SJCRH30 (cell line): Measurements from ENCODE around the gene AGPAT2. TPM values are rescaled to one million over a fixed set of nuclear protein-coding genes. Genes with fewer than 3 reads are reported as not detected.

Source experiments
- DNase-seq, 2 experiments: peaks; one replicate each; pipeline ENCODE4 v3.0.0-alpha.2; 2015 to 2020
- H3K27ac ChIP-seq: fragments of 250-450 bp; sonication (Bioruptor Pico); 2 replicates; pipeline ENCODE4 v1.5.1; 2020; ENCODE audit warnings: mild to moderate bottlenecking, moderate library complexity
- H3K27me3 ChIP-seq: fragments of 250-450 bp; sonication (Bioruptor Pico); 2 replicates; pipeline ENCODE4 v1.5.1; 2020; ENCODE audit warnings: mild to moderate bottlenecking, moderate library complexity
- H3K36me3 ChIP-seq: fragments of 250-450 bp; sonication (Bioruptor Pico); 2 replicates; pipeline ENCODE4 v1.5.1; 2020; ENCODE audit warnings: mild to moderate bottlenecking, moderate library complexity
- H3K4me1 ChIP-seq: fragments of 250-450 bp; sonication (Bioruptor Pico); 2 replicates; pipeline ENCODE4 v1.5.1; 2020; ENCODE audit warnings: mild to moderate bottlenecking, moderate library complexity
- H3K4me3 ChIP-seq: fragments of 250-450 bp; sonication (Bioruptor Pico); 2 replicates; pipeline ENCODE4 v1.5.1; 2020; ENCODE audit warnings: mild to moderate bottlenecking, moderate library complexity
- H3K9me3 ChIP-seq: fragments of 250-450 bp; sonication (Bioruptor Pico); replicated peaks from 2 replicates; pipeline ENCODE4 v1.5.1; 2020; ENCODE audit warnings: mild to moderate bottlenecking, moderate library complexity
- total RNA-seq: library from RNA; depleted of rRNA; stranded (reverse); fragments of >200 nt; shearing (Covaris generic); gene quantifications from 2 replicates; pipeline ENCODE4 v1.2.3, GENCODE V29; 2014

AGPAT2 gene
- total RNA-seq, 1 experiment from 2014 or later: 11.8 TPM

DNA sequence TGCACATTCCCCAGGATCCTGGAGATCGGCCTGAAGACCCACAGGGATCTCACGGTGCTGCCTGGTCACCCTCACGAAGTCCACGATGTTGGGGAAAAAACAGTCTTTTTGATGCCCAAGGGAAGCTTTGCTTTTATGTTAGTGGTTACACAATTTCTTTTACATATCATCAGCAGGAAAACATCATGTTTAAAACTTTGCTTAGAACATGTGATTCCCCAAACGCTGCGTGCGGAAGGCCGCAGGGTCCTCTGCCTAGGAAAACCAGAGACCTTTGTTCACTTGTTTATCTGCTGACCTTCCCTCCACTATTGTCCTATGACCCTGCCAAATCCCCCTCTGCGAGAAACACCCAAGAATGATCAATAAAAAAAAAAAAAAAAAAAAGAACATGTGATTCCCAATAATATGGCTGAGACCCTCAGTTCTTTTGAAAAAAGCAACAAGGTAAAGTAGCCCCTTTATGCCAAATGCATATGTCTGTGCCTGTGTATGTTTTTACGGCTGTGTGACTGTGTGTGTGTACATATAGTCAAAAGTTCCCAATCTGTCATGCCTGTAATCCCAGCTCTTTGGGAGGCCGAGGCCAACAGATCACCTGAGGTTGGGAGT is 11.5 kb upstream of the AGPAT2 start:
- Histone ChIP-seq H3K4me3 (no peak overlapping the region), H3K27me3 (peaks cover 19% of the 10 kb centered on the region), H3K27ac (no peak overlapping the region), H3K36me3 (no peaks in the 10 kb centered on the region), H3K4me1 (peaks cover 32% of the 10 kb centered on the region), H3K9me3 (no peaks in the 10 kb centered on the region)
- DNase-seq: no peak

DNA sequence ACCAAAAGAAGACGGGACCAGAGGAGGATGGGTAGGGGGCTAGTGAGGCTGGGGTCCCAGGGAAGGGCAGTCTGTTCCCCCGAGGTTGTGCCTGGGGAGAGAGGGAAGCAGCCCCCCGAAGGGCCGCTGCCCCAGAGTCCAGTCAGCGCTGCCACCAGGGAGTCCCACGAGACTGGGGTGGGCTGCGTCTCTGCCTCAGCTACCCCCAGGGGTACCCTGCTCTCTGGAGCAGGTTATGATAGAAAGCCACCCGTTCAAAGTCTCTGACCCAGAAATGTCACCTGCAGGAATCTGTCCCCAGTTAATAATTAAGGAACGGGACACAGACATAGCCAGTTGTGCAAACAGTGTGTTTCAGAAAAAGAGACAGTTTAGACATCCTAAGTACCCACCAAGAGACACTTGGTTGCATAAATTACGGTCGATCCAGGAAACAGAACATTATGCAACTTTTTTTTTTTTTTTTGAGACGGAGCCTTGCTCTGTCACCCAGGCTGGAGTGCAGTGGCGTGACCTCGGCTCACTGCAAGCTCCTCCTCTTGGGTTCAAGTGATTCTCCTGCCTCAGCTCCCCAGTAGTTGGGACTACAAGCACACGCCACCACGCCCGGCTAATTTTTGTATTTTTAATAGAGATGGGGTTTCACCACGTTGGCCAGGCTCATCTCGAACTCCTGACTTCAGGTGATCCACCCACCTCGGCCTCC is 10.7 kb upstream of the AGPAT2 start:
- no peaks in the 10 kb centered on the region for H3K36me3 ChIP-seq
- no peak overlapping the region for H3K4me3 ChIP-seq
- no peak overlapping the region for H3K27ac ChIP-seq
- H3K27me3 ChIP-seq: peaks cover 21% of the 10 kb centered on the region
- DNase-seq: no peak
- H3K9me3 ChIP-seq: no peaks in the 10 kb centered on the region
- peaks cover 32% of the 10 kb centered on the region for H3K4me1 ChIP-seq

DNA sequence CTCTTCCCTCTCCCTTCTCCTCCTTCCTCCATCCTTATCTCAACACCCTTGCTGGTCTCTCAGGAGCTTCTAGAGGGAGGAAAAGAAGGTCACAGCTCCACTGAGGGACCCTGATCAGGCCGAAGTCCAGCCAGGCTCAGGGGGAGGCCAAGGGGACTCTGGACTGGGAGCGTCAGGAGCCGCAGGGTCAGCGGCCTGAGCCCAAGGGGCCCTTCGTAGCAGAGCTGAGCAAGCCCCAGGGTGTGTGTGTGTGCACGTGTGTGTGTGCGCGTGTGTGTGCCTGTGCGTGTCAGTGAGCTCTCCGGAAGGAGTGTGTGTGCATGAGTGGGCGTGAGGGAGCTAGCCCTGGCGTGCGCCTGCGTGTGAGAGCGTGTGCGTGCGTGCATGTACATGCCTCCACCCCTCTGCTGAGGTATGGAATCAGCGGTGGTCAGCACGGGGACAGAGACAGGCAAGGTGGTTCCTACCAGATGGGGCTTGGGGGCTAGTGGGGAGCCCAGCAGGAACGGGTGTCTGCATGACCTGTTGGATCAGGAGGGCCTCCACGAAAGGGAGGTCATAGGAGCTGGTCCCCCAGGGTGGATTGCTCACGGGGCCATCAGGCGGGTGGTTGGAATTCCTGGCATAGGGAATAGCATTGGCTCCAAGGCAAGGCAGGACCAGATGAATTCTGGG is 10.0 kb upstream of the AGPAT2 start:
- no peak for DNase-seq
- no peak overlapping the region for H3K27ac ChIP-seq
- H3K36me3 ChIP-seq: no peaks in the 10 kb centered on the region
- peaks cover 27% of the 10 kb centered on the region for H3K27me3 ChIP-seq
- no peaks in the 10 kb centered on the region for H3K9me3 ChIP-seq
- no peak overlapping the region for H3K4me3 ChIP-seq
- H3K4me1 ChIP-seq: peaks cover 32% of the 10 kb centered on the region

DNA sequence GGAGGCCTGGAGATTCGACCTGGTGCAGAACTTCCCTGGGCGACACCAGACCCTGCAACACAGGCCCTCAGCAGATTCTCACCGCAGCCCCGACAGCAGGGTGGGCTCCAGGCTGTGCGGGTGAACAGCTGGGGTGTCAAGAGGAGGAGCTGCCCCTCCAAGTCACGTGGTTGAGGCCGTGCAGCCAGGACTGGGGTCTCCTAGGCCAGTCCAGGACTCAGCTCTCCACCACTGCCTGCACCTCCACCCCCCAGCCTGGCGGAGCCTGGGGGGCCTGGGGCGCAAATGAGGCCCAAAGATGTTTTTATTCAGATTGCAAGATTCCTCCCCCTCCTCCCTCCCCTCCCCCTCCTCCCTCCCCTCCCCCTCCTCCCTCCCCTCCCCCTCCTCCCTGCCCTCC is 9.2 kb upstream of the AGPAT2 start:
- peak; percentile 84 to 86 for DNase-seq
- Histone ChIP-seq H3K4me1 (peaks cover 29% of the 10 kb centered on the region), H3K27ac (peak overlapping the region; percentile 38), H3K4me3 (no peak overlapping the region), H3K36me3 (no peaks in the 10 kb centered on the region), H3K9me3 (no peaks in the 10 kb centered on the region), H3K27me3 (peaks cover 29% of the 10 kb centered on the region)

DNA sequence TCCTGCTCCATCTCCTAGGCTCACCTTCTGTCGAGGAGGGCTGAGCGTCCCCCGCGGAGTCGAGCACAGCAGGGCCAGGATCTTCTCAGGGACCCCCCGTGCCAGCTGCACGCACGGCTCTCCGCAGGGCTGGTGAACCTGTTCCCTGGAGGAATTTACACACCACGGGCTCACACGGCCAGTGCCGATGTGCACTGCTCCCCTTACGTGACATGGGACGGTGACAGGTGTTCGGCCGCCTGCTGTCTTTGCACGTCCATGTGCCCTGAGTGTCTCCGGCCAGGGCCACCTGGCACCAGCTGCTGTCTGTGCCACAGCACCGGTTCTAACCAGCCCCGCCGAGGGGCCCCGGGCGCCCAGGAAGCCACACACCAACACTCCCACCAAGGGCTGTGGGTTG is 8.7 kb upstream of the AGPAT2 start:
- Histone ChIP-seq H3K27ac (peak overlapping the region; percentile 38), H3K27me3 (peaks cover 25% of the 10 kb centered on the region), H3K4me1 (peaks cover 30% of the 10 kb centered on the region), H3K4me3 (no peak overlapping the region), H3K9me3 (no peaks in the 10 kb centered on the region), H3K36me3 (no peaks in the 10 kb centered on the region)
- peak; percentile 54 to 55 for DNase-seq

DNA sequence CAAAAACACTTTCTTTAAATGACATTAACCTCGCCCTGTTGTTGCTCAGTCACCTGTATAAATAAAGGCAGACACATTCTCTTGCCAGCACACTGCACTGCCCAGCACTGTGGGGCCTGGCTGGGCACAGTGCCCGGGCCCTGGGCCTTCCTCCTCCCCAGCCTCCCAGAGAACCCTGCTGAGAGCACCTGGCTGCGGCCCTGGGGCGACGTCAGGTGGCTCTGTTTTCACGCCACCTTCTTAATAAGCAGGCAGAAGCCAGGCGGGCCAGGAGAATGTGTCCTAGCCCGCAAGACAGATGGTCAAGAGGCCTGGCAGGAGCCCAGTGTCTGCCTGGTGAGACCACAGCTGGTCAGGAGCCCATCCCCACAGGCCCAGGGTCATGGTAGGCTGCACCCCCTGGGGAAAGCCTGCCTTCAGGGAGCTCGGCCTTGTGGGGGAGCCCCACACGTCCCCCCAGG is 8.2 kb upstream of the AGPAT2 start:
- peak; percentile 71 to 72 for DNase-seq
- Histone ChIP-seq H3K36me3 (no peaks in the 10 kb centered on the region), H3K27me3 (peaks cover 24% of the 10 kb centered on the region), H3K9me3 (no peaks in the 10 kb centered on the region), H3K4me1 (peaks cover 34% of the 10 kb centered on the region), H3K4me3 (no peak overlapping the region), H3K27ac (peak overlapping the region; percentile 38)

DNA sequence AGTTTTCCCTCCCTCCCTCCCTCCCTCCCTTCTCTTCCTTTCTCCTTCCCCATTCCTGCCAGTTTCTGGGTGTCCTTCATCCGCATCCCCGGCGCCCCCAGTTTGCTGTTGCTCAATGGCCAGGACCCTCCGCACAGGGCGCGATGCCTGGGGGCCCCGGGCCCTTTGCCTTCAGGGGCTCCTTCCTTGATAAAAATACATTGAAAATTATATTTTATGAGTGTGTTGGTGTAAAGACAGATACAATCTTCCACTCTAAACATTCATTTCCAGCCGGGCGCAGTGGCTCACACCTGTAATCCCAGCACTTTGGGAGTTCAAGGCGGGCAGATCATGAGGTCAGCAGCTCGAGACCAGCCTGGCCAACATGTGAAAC is 7.6 kb upstream of the AGPAT2 start:
- DNase-seq: no peak
- Histone ChIP-seq H3K36me3 (no peaks in the 10 kb centered on the region), H3K27me3 (peaks cover 26% of the 10 kb centered on the region), H3K4me3 (no peak overlapping the region), H3K9me3 (no peaks in the 10 kb centered on the region), H3K27ac (no peak overlapping the region), H3K4me1 (peaks cover 40% of the 10 kb centered on the region)

DNA sequence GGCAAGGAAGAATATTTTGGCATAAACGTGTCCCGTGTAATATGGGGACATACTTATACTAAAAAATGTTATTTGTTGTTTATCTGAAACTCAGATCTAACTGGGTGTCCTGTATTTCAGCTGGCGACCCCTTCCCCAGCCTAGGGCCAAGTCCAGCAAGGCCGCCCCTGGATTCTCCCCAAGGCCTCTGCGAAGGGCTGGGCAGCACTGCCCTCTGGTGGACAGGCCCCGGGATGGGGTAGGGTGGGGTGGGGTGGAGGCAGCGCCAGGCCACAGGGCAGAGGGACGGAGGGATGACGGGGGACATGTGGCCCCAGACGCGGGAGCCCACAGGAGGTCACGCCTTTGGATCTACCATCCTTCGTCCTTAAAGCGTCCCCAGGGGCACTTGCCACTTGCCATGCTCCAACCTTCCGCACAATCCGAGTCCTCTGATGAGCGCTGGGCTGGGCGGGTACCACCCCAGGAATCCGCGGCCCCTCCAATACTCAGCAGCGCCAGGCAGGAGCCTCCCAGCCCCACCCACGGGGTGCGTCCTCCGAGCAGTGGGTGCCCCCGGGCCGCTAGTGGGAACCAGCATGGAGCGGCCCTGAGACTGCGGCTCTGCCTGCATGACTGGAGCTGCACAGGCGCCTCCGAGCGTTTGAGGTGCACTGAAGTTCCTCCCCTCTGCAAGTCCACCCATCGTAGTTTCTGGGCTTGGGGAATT is 7.1 kb upstream of the AGPAT2 start:
- Histone ChIP-seq H3K27ac (no peak overlapping the region), H3K4me1 (peaks cover 40% of the 10 kb centered on the region), H3K27me3 (peaks cover 29% of the 10 kb centered on the region), H3K4me3 (no peak overlapping the region), H3K36me3 (no peaks in the 10 kb centered on the region), H3K9me3 (no peaks in the 10 kb centered on the region)
- peak; percentile 66 to 76 for DNase-seq

DNA sequence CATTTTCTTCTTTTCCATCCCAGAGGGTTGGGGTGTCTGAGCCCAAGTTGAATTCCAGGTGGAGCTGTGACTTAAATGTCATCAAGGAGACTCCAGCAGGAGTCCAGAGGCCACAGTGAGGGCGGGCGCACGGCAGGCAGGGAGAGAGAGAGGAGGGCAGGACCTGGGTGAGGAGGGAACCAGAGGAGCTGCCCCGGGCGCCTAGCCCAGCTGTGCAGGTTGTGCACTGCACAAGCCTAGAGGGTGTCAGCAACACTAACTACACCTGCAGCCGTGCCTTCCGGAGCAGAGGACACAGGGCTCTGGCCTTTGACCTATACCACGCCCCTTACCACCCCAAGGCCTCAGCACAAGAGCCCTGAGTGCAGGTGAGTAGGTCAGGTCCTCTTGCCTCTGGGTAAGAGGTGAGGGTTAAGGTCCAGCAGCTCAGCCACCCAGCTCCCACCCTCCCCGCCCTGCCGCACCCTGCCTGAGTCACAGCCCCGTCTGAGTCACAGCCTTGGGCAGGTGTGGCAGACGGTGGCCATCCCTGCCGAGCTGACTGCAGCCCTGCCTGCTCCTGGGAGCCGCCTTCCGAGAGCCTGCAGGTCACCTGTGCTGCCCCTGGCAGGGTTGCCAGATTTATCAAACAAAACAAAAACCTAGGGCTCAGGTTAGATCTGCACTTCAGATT is 6.4 kb upstream of the AGPAT2 start:
- no peaks in the 10 kb centered on the region for H3K9me3 ChIP-seq
- H3K4me3 ChIP-seq: no peak overlapping the region
- H3K4me1 ChIP-seq: peaks cover 40% of the 10 kb centered on the region
- no peaks in the 10 kb centered on the region for H3K36me3 ChIP-seq
- H3K27me3 ChIP-seq: peaks cover 36% of the 10 kb centered on the region
- no peak overlapping the region for H3K27ac ChIP-seq
- DNase-seq: no peak

DNA sequence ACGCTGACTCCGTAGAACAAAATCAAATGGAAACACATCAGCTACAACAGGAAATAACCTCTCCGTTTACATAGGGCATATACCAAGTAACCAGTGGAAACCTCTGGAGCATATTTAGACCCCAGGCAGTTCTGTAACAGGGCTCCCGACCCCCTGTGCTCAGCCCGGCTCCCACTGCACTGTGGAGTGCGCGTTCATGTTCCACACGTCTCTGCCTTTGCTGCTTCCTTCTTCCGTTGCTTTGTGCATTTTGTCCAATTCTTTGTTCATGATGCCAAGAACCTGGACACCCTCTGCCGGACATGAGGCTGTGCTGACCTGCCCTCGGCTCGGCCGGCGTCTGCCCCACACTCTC is 5.9 kb upstream of the AGPAT2 start:
- no peaks in the 10 kb centered on the region for H3K36me3 ChIP-seq
- no peaks in the 10 kb centered on the region for H3K9me3 ChIP-seq
- H3K27ac ChIP-seq: no peak overlapping the region
- H3K4me1 ChIP-seq: peaks cover 40% of the 10 kb centered on the region
- H3K4me3 ChIP-seq: no peak overlapping the region
- no peak for DNase-seq
- peaks cover 41% of the 10 kb centered on the region for H3K27me3 ChIP-seq

DNA sequence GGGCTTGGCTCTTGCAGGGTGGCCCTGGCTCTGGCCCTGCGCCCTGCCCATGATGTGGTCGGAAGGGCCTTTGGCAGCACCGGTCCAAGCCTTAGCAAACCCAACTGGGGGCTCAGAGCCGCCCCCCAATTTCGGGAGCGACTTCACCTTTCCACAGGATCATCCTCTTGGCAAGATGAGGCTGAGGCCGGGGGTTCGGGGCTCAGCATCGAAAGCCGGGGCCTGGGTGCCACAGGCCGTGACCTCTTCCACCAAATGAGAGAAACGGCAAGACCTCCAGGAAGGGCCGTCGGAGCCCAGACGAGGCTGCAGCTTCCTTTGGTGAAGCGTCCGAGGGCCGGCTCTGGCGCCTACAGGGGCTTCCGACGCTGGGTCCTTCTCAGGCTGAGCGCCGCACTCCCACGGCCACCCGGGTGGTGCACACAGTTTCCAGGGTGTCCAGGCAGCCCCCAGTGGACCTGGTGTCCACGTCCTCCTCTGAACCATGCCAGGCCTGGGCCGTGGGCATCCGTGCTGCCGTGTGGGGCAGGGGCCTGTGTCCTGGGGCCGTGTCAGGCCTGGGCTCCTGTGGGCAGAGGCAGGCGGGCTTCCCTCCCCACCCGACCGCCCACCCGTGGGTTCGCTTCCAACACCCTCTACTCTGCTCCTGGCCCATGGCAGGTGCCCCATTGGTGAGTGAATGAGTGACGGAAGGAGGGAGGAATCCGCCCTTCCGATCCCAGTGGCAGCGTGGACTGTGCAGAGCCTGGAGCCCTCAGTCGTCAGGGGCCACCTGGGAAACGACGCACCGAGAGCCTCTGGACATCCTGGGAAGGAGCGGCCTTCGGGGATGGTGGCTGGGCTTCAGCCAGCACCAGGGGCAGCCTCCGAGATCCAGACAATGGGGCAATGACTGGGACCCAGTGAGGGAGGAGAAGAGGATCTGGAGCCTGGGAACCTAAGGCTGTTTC is 5.2 kb upstream of the AGPAT2 start:
- H3K27ac ChIP-seq: no peak overlapping the region
- peaks cover 40% of the 10 kb centered on the region for H3K4me1 ChIP-seq
- H3K36me3 ChIP-seq: no peaks in the 10 kb centered on the region
- no peak overlapping the region for H3K4me3 ChIP-seq
- no peak for DNase-seq
- peaks cover 45% of the 10 kb centered on the region for H3K27me3 ChIP-seq
- no peaks in the 10 kb centered on the region for H3K9me3 ChIP-seq

DNA sequence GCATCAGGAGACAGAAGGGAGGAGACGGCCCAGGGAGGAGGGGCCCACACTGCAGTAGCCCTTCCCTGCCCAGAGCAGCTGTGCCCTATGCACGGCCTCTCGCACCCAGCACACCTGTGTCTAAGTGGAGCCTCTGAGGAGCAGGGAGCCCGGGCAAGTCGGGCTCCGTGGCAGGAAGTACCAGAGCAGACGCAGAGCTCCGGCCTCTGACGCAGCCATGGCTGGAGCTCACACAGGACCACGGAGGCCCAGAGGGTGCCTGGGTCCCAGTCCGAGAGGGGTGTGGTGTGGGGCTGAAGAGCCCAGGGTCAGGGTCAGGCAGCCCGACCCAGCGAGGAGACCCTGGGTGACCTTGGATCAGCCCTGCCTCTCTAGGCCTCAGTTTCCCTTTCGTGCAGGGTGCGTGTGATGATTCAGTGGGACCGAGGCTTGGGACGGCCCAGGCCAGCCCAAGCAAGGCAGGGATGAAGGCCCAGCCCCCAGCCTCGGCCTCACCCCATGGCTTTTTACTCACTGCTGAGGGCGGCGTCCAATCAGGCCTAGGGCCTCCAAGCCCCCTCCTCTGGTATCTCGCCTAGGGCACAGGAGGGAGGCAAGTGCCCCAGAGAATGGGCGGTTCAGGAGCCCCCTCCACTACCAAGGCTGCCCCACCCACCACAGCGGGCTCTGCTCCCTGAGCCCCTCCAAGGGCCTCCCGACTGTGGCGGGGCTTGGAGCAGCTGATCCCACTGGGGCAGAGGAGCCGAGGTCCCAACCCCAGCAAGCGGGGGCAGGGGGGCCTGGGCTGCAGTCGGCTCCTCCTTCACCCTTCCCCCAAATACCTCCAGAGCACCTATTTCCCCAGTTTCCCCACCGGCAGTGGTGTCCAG is 4.3 kb upstream of the AGPAT2 start:
- Histone ChIP-seq H3K9me3 (no peaks in the 10 kb centered on the region), H3K27ac (no peak overlapping the region), H3K4me1 (peaks cover 40% of the 10 kb centered on the region), H3K4me3 (no peak overlapping the region), H3K36me3 (no peaks in the 10 kb centered on the region), H3K27me3 (peaks cover 45% of the 10 kb centered on the region)
- peak in 1 of 2 experiments; percentile 39 for DNase-seq

DNA sequence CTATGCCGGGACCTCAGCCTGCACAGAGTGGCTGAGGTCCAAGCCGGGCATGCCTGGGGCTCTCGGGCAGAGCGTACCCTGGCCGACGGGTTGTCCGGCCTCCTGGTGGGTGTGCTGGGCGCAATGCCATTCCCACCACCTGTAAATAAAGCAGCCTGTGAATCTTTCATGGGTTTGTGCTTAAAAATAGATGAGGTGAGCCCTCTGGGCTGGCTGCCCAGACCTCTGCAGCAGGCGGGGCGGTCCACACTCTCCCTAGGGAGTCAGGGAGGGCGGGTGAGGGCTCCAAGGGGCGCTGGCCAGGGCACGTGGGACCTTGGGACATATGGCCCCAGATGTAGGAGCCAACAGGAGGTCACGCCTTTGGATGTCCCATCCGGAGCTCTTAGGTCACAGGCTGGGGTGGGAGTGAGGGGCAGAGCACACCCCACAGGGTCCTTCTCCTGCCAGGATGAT is 3.6 kb upstream of the AGPAT2 start:
- Histone ChIP-seq H3K4me3 (no peak overlapping the region), H3K4me1 (peaks cover 33% of the 10 kb centered on the region), H3K27me3 (peaks cover 45% of the 10 kb centered on the region), H3K27ac (no peak overlapping the region), H3K36me3 (no peaks in the 10 kb centered on the region), H3K9me3 (no peaks in the 10 kb centered on the region)
- peak; percentile 38 to 45 for DNase-seq
